GF-D8 (cell line): Measurements from ENCODE around the gene NUDT7.
A peak's percentile ranks its signal among the peaks of the same experiment; 100 is the strongest.

Experiments used
- DNase-seq: peaks from one replicate; lab custom pipeline; 2025; lab: John Stamatoyannopoulos, UW

The NUDT7 gene

GRCh38 chr16:77722309-77723107, at the start of gene NUDT7:
NUDT7 (plus strand) TSS chr16:77722514; CDS start chr16:77722583, 69 bp downstream.
- DNase-seq, result peak; percentile 75

GRCh38 chr16:77674888-77675287, 47.4 kb upstream of the NUDT7 start:
- DNase-seq, result no peak

GRCh38 chr16:77675464-77676324, 46.6 kb upstream of the NUDT7 start:
- DNase-seq, result no peak

GRCh38 chr16:77677129-77677528, 45.2 kb upstream of the NUDT7 start:
- no peak for DNase-seq

- DNase-seq, result no peak
These were observed 42.9 kb upstream of the NUDT7 start for GRCh38 chr16:77679391-77679790.

- DNase-seq, result peak; percentile 78
These were observed 42.4 kb upstream of the NUDT7 start for GRCh38 chr16:77679901-77680300.

GRCh38 chr16:77680496-77680895, 41.8 kb upstream of the NUDT7 start:
- no peak for DNase-seq

- no peak for DNase-seq
These were observed 39.7 kb upstream of the NUDT7 start for GRCh38 chr16:77682586-77682985.

- no peak for DNase-seq
These were observed 38.7 kb upstream of the NUDT7 start for GRCh38 chr16:77683397-77684180.

- no peak for DNase-seq
These were observed 38.2 kb upstream of the NUDT7 start for GRCh38 chr16:77684181-77684526.

GRCh38 chr16:77686385-77686784, 35.9 kb upstream of the NUDT7 start:
- no peak for DNase-seq

GRCh38 chr16:77689971-77690370, 32.3 kb upstream of the NUDT7 start:
- DNase-seq, result no peak

GRCh38 chr16:77690416-77690815, 31.9 kb upstream of the NUDT7 start:
- DNase-seq, result no peak

GRCh38 chr16:77692612-77693011, 29.7 kb upstream of the NUDT7 start:
- no peak for DNase-seq

- no peak for DNase-seq
These were observed 26.2 kb upstream of the NUDT7 start for GRCh38 chr16:77696149-77696548.

- DNase-seq, result peak; percentile 15
These were observed 21.5 kb upstream of the NUDT7 start for GRCh38 chr16:77700846-77701245.

GRCh38 chr16:77705351-77705750, 17.0 kb upstream of the NUDT7 start:
- no peak for DNase-seq

GRCh38 chr16:77711179-77711578, 11.1 kb upstream of the NUDT7 start:
- DNase-seq, result no peak

GRCh38 chr16:77711775-77712174, 10.5 kb upstream of the NUDT7 start:
- no peak for DNase-seq

- DNase-seq, result no peak
These were observed 7.2 kb upstream of the NUDT7 start for GRCh38 chr16:77715145-77715544.

- DNase-seq, result no peak
These were observed 484 bp upstream of the NUDT7 start for GRCh38 chr16:77721752-77722308.

GRCh38 chr16:77723108-77723514, 797 bp downstream of the NUDT7 start:
- DNase-seq, result peak; percentile 70
